ENCODE data around the gene RCN2.

Gene RCN2

GRCh38 chr15:76982356-76982755 lies 50.8 kb downstream of the RCN2 start:
- no peaks in the 10 kb centered on the region for H3K36me3 ChIP-seq (ENCODE audit: control insufficient read depth in 5 of 5, insufficient read depth in 5 of 5, low read length in 5 of 5)

GRCh38 chr15:76982756-76983155 lies 51.2 kb downstream of the RCN2 start:
- no peak overlapping the region for H3K4me3 ChIP-seq (ENCODE audit: low read depth in 1 of 5, low read length in 5 of 5)
- no peak overlapping the region for H3K27ac ChIP-seq (ENCODE audit: low read depth, low read length)
- peaks cover 0 to 13% (median under 1%) of the 10 kb centered on the region in 5 donors for H3K4me1 ChIP-seq (ENCODE audit: control insufficient read depth in 5 of 5, insufficient read depth in 5 of 5, low read length in 5 of 5)
- no peaks in the 10 kb centered on the region for H3K9me3 ChIP-seq (ENCODE audit: control insufficient read depth in 5 of 5, low read length in 5 of 5)
- no peak overlapping the region for H3K9ac ChIP-seq (ENCODE audit: low read length in 5 of 5)
- no peaks in the 10 kb centered on the region for H3K36me3 ChIP-seq (ENCODE audit: control insufficient read depth in 5 of 5, insufficient read depth in 5 of 5, low read length in 5 of 5)
- no peaks in the 10 kb centered on the region for H3K27me3 ChIP-seq (ENCODE audit: control insufficient read depth in 5 of 5, insufficient read depth in 4 of 5, low read length in 5 of 5)

More at GRCh38 chr15:76982356-76982755, 50.8 kb downstream of the RCN2 start:
- H3K4me3 ChIP-seq (ENCODE audit: low read depth in 1 of 5, low read length in 5 of 5), result no peak overlapping the region
- H3K27ac ChIP-seq (ENCODE audit: low read depth, low read length), result no peak overlapping the region
- no peak overlapping the region for H3K9ac ChIP-seq (ENCODE audit: low read length in 5 of 5)
- peaks cover 0 to 11% (median 0%) of the 10 kb centered on the region in 5 donors for H3K4me1 ChIP-seq (ENCODE audit: control insufficient read depth in 5 of 5, insufficient read depth in 5 of 5, low read length in 5 of 5)
- H3K27me3 ChIP-seq (ENCODE audit: control insufficient read depth in 5 of 5, insufficient read depth in 4 of 5, low read length in 5 of 5), result no peaks in the 10 kb centered on the region
- no peaks in the 10 kb centered on the region for H3K9me3 ChIP-seq (ENCODE audit: control insufficient read depth in 5 of 5, low read length in 5 of 5)

- Histone ChIP-seq H3K9ac (ENCODE audit: low read length in 5 of 5) (no peak overlapping the region), H3K4me3 (ENCODE audit: low read depth in 1 of 5, low read length in 5 of 5) (no peak overlapping the region), H3K27ac (ENCODE audit: low read depth, low read length) (no peak overlapping the region)
Measured at GRCh38 chr15:76983590-76984375, 52.2 kb downstream of the RCN2 start.

GRCh38 chr15:76986743-76987142 lies 55.2 kb downstream of the RCN2 start:
- Histone ChIP-seq H3K4me1 (ENCODE audit: control insufficient read depth in 5 of 5, insufficient read depth in 5 of 5, low read length in 5 of 5) (peaks cover 0 to 42% (median 26%) of the 10 kb centered on the region in 5 donors), H3K27ac (ENCODE audit: low read depth, low read length) (no peak overlapping the region)

More at GRCh38 chr15:76983590-76984375, 52.2 kb downstream of the RCN2 start:
- no peaks in the 10 kb centered on the region for H3K9me3 ChIP-seq (ENCODE audit: control insufficient read depth in 5 of 5, low read length in 5 of 5)
- no peaks in the 10 kb centered on the region for H3K27me3 ChIP-seq (ENCODE audit: control insufficient read depth in 5 of 5, insufficient read depth in 4 of 5, low read length in 5 of 5)
- no peaks in the 10 kb centered on the region for H3K36me3 ChIP-seq (ENCODE audit: control insufficient read depth in 5 of 5, insufficient read depth in 5 of 5, low read length in 5 of 5)
- peaks cover 0 to 24% (median 11%) of the 10 kb centered on the region in 5 donors for H3K4me1 ChIP-seq (ENCODE audit: control insufficient read depth in 5 of 5, insufficient read depth in 5 of 5, low read length in 5 of 5)

GRCh38 chr15:76987276-76987675 lies 55.7 kb downstream of the RCN2 start:
- H3K4me3 ChIP-seq (ENCODE audit: low read depth in 1 of 5, low read length in 5 of 5), result no peak overlapping the region
- H3K9ac ChIP-seq (ENCODE audit: low read length in 5 of 5), result no peak overlapping the region
- H3K27me3 ChIP-seq (ENCODE audit: control insufficient read depth in 5 of 5, insufficient read depth in 4 of 5, low read length in 5 of 5), result no peaks in the 10 kb centered on the region
- no peak overlapping the region for H3K27ac ChIP-seq (ENCODE audit: low read depth, low read length)
- H3K9me3 ChIP-seq (ENCODE audit: control insufficient read depth in 5 of 5, low read length in 5 of 5), result no peaks in the 10 kb centered on the region
- H3K36me3 ChIP-seq (ENCODE audit: control insufficient read depth in 5 of 5, insufficient read depth in 5 of 5, low read length in 5 of 5), result no peaks in the 10 kb centered on the region
- peaks cover 0 to 43% (median 28%) of the 10 kb centered on the region in 5 donors for H3K4me1 ChIP-seq (ENCODE audit: control insufficient read depth in 5 of 5, insufficient read depth in 5 of 5, low read length in 5 of 5)

More at GRCh38 chr15:76986743-76987142, 55.2 kb downstream of the RCN2 start:
- H3K27me3 ChIP-seq (ENCODE audit: control insufficient read depth in 5 of 5, insufficient read depth in 4 of 5, low read length in 5 of 5), result no peaks in the 10 kb centered on the region
- H3K9ac ChIP-seq (ENCODE audit: low read length in 5 of 5), result no peak overlapping the region
- no peak overlapping the region for H3K4me3 ChIP-seq (ENCODE audit: low read depth in 1 of 5, low read length in 5 of 5)
- no peaks in the 10 kb centered on the region for H3K9me3 ChIP-seq (ENCODE audit: control insufficient read depth in 5 of 5, low read length in 5 of 5)
- H3K36me3 ChIP-seq (ENCODE audit: control insufficient read depth in 5 of 5, insufficient read depth in 5 of 5, low read length in 5 of 5), result no peaks in the 10 kb centered on the region

GRCh38 chr15:76987896-76988860 lies 56.6 kb downstream of the RCN2 start:
- no peaks in the 10 kb centered on the region for H3K9me3 ChIP-seq (ENCODE audit: control insufficient read depth in 5 of 5, low read length in 5 of 5)
- H3K27ac ChIP-seq (ENCODE audit: low read depth, low read length), result peak overlapping the region; percentile 23
- H3K4me3 ChIP-seq (ENCODE audit: low read depth in 1 of 5, low read length in 5 of 5), result peak overlapping the region in 2 of 5 donors; percentile 22 to 33
- peak overlapping the region in 1 of 5 donors; percentile 33 for H3K9ac ChIP-seq (ENCODE audit: low read length in 5 of 5)
- H3K27me3 ChIP-seq (ENCODE audit: control insufficient read depth in 5 of 5, insufficient read depth in 4 of 5, low read length in 5 of 5), result no peaks in the 10 kb centered on the region
- H3K36me3 ChIP-seq (ENCODE audit: control insufficient read depth in 5 of 5, insufficient read depth in 5 of 5, low read length in 5 of 5), result no peaks in the 10 kb centered on the region
- peaks cover 0 to 50% (median 31%) of the 10 kb centered on the region in 5 donors for H3K4me1 ChIP-seq (ENCODE audit: control insufficient read depth in 5 of 5, insufficient read depth in 5 of 5, low read length in 5 of 5)

- Histone ChIP-seq H3K4me1 (ENCODE audit: control insufficient read depth in 5 of 5, insufficient read depth in 5 of 5, low read length in 5 of 5) (peaks cover 0 to 53% (median 31%) of the 10 kb centered on the region in 5 donors), H3K27ac (ENCODE audit: low read depth, low read length) (peak overlapping the region; percentile 23)
Measured at GRCh38 chr15:76988867-76989780, 57.6 kb downstream of the RCN2 start.

GRCh38 chr15:76991048-76991447 lies 59.5 kb downstream of the RCN2 start:
- H3K27me3 ChIP-seq (ENCODE audit: control insufficient read depth in 5 of 5, insufficient read depth in 4 of 5, low read length in 5 of 5), result no peaks in the 10 kb centered on the region
- H3K36me3 ChIP-seq (ENCODE audit: control insufficient read depth in 5 of 5, insufficient read depth in 5 of 5, low read length in 5 of 5), result no peaks in the 10 kb centered on the region
- no peak overlapping the region for H3K4me3 ChIP-seq (ENCODE audit: low read depth in 1 of 5, low read length in 5 of 5)
- no peaks in the 10 kb centered on the region for H3K9me3 ChIP-seq (ENCODE audit: control insufficient read depth in 5 of 5, low read length in 5 of 5)
- peaks cover 0 to 70% (median 41%) of the 10 kb centered on the region in 5 donors for H3K4me1 ChIP-seq (ENCODE audit: control insufficient read depth in 5 of 5, insufficient read depth in 5 of 5, low read length in 5 of 5)
- no peak overlapping the region for H3K9ac ChIP-seq (ENCODE audit: low read length in 5 of 5)
- H3K27ac ChIP-seq (ENCODE audit: low read depth, low read length), result no peak overlapping the region

More at GRCh38 chr15:76988867-76989780, 57.6 kb downstream of the RCN2 start:
- Histone ChIP-seq H3K9me3 (ENCODE audit: control insufficient read depth in 5 of 5, low read length in 5 of 5) (no peaks in the 10 kb centered on the region), H3K36me3 (ENCODE audit: control insufficient read depth in 5 of 5, insufficient read depth in 5 of 5, low read length in 5 of 5) (no peaks in the 10 kb centered on the region), H3K27me3 (ENCODE audit: control insufficient read depth in 5 of 5, insufficient read depth in 4 of 5, low read length in 5 of 5) (no peaks in the 10 kb centered on the region), H3K9ac (ENCODE audit: low read length in 5 of 5) (peak overlapping the region in 1 of 5 donors; percentile 31), H3K4me3 (ENCODE audit: low read depth in 1 of 5, low read length in 5 of 5) (peak overlapping the region in 4 of 5 donors; percentile 5 to 33 (median 18))
